Measurements from ENCODE around the gene CCNY. TPM values are rescaled to one million over a fixed set of nuclear protein-coding genes. Genes with fewer than 3 reads are reported as not detected.
"Not testable (repeated sequence)": the region's sequence is repeated elsewhere in the genome, so short reads cannot be mapped to it uniquely, and the experiment has no call there.

CCNY gene
- total RNA-seq, 1 donor from 2014 or later: 83.4 TPM

- no peak for DNase-seq (ENCODE audit: low spot score)
- intact Hi-C loops (cut with DNase I): no loop called here
These were observed 184.7 kb downstream of the CCNY start for GRCh38 chr10:35520996-35521395.

- no peak for DNase-seq (ENCODE audit: low spot score)
- intact Hi-C loops (cut with DNase I): no loop called here
These were observed 187.4 kb downstream of the CCNY start for GRCh38 chr10:35523670-35524225.

- intact Hi-C loops (cut with DNase I): no loop called here
- DNase-seq (ENCODE audit: low spot score): no peak
These were observed 190.4 kb downstream of the CCNY start for GRCh38 chr10:35526746-35527145.

- DNase-seq (ENCODE audit: low spot score): no peak
- intact Hi-C loops (cut with DNase I): no loop called here
These were observed 195.8 kb downstream of the CCNY start for GRCh38 chr10:35532141-35532540.

GRCh38 chr10:35533565-35533964 is 197.3 kb downstream of the CCNY start:
- DNase-seq (ENCODE audit: low spot score): no peak
- intact Hi-C loops (cut with DNase I): no loop called here

DNA sequence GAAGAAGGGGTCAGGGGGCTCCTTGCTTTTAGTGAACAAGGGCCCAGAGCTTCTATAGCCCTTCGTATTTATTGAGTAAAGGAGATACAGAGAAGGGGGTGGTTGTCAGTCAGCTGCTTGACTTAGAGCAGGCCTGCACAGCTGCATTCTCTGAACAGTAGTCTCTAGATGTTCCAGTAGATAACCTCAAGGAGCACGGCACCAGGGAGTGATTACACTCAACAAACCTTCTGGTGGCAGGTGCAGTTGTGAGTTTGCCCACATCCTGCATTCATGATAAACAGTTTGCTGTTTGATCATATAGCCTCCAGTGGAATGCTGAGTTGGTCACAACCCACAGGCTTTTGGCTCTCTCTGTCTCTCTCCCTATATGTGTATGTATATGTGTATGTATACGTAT is 198.8 kb downstream of the CCNY start:
- intact Hi-C loops (cut with DNase I): no loop called here
- no peak for DNase-seq (ENCODE audit: low spot score)

GRCh38 chr10:35536789-35537188 is 200.5 kb downstream of the CCNY start:
- no peak for DNase-seq (ENCODE audit: low spot score)

GRCh38 chr10:35537925-35538324 is 201.6 kb downstream of the CCNY start:
- DNase-seq (ENCODE audit: low spot score); intact Hi-C loops (cut with DNase I): not testable (repeated sequence)

More at GRCh38 chr10:35536789-35537188, 200.5 kb downstream of the CCNY start:
- intact Hi-C loops (cut with DNase I): no loop called here

DNA sequence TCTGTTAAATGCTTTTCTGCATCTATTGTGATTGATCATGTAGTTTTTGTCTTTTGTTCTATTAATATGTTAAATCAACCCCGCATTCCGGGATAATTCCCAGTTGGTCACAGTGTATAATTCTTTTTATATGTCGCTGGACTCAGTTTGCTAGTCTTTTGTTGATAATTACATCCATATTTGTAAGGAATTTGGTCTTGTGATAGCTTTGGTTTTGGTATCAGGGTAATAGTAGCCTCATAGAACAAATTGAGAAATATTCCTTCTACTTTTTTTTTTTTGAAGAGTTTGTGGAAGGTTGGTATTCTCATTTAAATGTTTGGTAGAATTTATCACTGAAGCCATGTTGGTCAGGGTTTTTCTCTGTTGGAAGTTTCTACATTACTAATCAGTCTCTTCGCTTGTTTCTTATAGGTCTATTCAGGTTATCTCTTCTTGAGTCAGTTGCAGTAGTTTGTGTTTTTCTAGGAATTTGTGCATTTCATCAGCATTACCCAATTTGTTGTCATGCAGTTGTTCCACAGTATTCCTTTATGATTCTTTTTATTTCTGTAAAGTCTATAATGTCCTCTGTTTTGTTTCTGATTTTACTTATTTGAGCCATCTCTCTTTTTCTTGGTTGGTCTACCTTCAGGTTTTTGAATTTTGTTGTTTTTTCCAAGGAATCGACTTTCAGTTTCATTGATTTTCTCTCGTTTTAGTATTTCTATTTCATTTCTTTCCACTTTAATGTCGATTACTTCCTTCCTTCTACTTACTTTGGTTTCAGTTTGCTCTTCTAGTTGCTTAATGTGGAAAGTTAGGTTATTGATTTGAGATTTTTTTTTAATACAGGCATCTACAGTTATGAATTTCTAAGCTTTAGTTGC is 204.2 kb downstream of the CCNY start:
- DNase-seq (ENCODE audit: low spot score): no peak
- intact Hi-C loops (cut with DNase I): no loop called here

DNA sequence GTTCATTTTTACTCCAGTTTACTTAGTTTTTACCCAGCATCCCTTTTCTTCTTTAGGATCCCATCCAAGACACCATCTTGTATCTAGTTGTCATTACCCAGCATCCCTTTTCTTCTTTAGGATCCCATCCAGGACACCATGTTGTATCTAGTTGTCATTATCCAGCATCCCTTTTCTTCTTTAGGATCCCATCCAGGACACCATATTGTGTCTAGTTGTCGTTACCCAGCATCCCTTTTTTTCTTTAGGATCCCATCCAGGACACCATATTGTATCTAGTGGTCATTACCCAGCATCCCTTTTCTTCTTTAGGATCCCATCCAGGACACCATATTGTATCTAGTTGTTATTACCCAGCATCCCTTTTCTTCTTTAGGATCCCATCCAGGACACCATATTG is 205.4 kb downstream of the CCNY start:
- DNase-seq (ENCODE audit: low spot score): no peak
- intact Hi-C loops (cut with DNase I): no loop called here

DNA sequence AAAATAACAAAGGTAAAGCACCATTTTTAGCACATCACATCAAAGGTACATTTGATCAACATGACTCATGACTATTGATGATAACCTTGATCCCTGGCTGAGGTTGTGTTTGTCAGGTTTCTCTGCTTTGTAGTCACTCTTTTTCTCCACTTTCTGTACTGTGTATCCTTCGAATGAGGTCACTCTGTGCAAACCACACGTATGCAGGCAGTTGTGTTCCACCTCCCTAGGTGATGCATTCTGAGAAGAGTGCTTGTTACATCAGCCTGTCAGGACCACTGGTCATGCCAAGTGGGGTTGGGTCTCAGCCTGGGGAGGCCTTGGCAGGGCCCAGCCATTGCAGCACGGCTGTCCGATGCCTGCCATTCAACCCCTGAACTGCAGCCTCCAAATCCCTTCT is 206.0 kb downstream of the CCNY start:
- DNase-seq (ENCODE audit: low spot score): no peak
- intact Hi-C loops (cut with DNase I): no loop called here

GRCh38 chr10:35545079-35545657 is 208.9 kb downstream of the CCNY start:
- intact Hi-C loops (cut with DNase I): no loop called here

GRCh38 chr10:35545878-35546590 is 209.7 kb downstream of the CCNY start:
- DNase-seq (ENCODE audit: low spot score): no peak
- intact Hi-C loops (cut with DNase I): no loop called here

More at GRCh38 chr10:35545079-35545657, 208.9 kb downstream of the CCNY start:
- no peak for DNase-seq (ENCODE audit: low spot score)

- intact Hi-C loops (cut with DNase I): no loop called here
- DNase-seq (ENCODE audit: low spot score): no peak
These were observed 210.5 kb downstream of the CCNY start for GRCh38 chr10:35546824-35547225.

DNA sequence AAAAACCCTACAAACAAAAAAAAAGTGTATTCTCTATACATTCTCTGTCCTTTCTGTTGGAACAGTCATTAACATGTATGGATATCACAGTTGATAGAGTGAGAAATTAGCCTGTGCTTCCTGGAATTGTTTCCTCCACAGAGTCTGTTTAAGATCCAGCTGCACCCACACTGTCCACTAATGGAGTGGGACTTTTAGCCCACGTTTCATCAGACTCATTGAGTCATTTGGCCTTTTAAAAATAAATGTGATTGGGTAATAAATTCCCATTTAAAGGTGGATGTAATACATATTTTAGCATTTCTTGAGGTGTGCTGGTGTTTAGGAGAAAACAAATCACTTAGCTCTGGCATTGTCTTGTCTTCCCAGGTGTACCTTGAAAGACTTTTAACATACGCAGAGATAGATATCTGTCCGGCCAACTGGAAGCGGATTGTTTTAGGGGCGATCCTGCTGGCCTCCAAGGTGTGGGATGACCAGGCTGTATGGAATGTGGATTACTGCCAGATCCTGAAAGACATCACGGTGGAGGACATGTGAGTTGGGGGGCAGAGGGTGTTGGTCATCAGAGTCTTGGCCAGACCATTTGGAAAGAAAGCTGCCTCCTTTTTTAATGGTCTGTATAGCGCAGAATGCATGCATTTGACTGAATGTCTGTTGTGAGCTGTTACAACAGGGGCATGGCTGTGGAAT is 216.5 kb downstream of the CCNY start:
- DNase-seq (ENCODE audit: low spot score): no peak
- intact Hi-C loops (cut with DNase I): no loop called here

GRCh38 chr10:35554036-35554435 is 217.7 kb downstream of the CCNY start:
- no peak for DNase-seq (ENCODE audit: low spot score)
- intact Hi-C loops (cut with DNase I): no loop called here

GRCh38 chr10:35554461-35555056 is 218.2 kb downstream of the CCNY start:
- no peak for DNase-seq (ENCODE audit: low spot score)
- intact Hi-C loops (cut with DNase I): no loop called here

DNA sequence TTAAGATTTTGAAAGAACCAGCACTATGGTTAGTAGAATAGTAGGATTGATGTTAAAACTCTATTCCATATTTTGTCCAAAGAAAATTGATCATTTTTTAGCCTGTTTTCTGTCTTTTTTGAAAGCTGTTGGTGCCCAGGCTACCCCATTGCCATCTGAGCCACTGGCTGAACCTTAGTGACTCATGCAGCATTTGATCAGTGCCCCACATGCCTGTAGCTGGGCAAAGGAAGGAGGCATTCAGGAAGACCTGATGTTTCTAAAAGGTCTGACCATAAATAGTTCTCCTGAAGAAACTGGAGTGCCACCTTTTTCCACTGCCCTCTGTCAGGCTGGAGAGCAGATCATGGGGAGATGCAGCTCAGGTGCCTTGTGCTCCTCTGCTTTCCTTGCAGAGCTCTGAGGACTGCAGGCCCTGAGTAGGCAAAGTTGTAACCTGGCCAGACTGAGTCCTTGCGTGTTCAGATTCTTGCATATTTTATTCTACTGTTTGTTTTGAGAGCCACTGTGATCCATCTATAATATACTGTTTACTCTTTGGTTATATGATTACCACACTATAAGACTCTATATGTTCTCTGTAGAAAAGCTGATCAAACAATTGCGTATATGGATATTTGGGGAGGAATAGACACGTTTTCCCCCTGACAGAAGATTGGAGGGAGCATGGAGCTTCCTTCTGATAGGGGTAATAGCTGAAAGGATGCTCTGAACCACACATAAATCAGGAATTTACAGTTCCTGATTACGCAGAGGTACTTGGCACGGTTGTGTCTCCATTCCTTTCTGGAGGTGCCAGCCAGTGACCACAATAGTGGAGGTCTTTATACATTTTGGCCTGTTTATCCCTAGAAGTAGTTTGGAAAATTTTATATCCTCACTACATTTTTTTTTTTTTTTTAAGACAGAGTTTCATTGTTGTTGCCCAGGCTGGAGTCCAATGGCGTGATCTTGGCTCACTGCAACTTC is 219.9 kb downstream of the CCNY start:
- no peak for DNase-seq (ENCODE audit: low spot score)
- intact Hi-C loops (cut with DNase I): no loop called here

Measured in cardiac septum (tissue), 1 donor.